Measurements from ENCODE around the gene PLCL1. TPM values are rescaled to one million over a fixed set of nuclear protein-coding genes. Genes with fewer than 3 reads are reported as not detected.

PLCL1 gene
- polyA plus RNA-seq, 1 of the 3 experiments (the other 2 are of a cell fraction) = 7.7 TPM

DNA sequence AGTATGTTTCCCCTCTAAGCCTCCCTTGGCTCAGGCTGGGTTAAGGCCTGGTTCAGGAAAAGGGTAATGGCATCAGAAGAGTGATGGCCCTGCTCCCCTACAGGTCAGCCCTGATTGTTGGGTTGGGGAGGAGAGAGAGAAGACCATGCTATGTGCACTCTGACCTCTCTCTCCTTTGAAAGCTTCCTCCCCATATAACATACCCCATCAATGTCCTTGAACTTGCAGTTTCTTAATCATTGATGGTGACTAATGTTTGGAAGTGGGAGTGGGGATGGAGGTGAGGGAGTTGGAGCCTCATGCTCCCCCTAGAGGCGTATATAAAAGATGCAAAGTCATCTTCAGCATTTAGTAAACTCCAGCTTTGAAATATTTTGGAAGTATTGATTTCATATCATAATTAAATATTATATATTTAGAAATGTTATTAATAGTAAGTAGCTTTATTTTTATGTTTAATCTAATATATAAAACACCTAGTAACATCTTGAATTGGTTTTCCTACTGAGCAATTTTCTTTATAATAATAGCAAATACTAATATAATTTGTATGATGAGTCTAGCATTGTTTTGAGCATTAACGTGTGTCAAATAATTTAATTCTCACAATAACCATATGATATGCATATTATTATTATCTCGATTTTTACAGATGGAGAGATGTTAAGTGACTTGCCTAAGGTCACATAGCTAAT lies 8.8 kb downstream of the PLCL1 start:
- no peak overlapping the region for H3K4me3 ChIP-seq (ENCODE audit: low read depth in 2 of 2, low read length in 1 of 2)
- TF ChIP-seq CTCF (IDR thresholded peaks at IDR 0.05) = peak; percentile 65
- peak; percentile 35; the same call in 1 of the 2 replicates for TF ChIP-seq RAD21 (IDR thresholded peaks at IDR 0.05; ENCODE audit: low read length)
- TF ChIP-seq ZBTB33 (IDR thresholded peaks at IDR 0.05; ENCODE audit: borderline replicate concordance, low read depth) = no peak
- TF ChIP-seq, protein P1, sequence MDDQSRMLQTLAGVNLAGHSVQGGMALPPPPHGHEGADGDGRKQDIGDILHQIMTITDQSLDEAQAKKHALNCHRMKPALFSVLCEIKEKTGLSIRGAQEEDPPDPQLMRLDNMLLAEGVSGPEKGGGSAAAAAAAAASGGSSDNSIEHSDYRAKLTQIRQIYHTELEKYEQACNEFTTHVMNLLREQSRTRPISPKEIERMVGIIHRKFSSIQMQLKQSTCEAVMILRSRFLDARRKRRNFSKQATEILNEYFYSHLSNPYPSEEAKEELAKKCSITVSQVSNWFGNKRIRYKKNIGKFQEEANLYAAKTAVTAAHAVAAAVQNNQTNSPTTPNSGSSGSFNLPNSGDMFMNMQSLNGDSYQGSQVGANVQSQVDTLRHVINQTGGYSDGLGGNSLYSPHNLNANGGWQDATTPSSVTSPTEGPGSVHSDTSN (IDR thresholded peaks at IDR 0.05) = no peak
- no peak for TF ChIP-seq MXI1 (IDR thresholded peaks at IDR 0.05; ENCODE audit: low read depth, low read length)
- no peak for TF ChIP-seq YY1 (IDR thresholded peaks at IDR 0.05; ENCODE audit: low read depth)
- TF ChIP-seq GABPA (IDR thresholded peaks at IDR 0.05; ENCODE audit: low read depth) = no peak
- no peak for TF ChIP-seq NFIC (IDR thresholded peaks at IDR 0.05; ENCODE audit: borderline replicate concordance)
- no peak for TF ChIP-seq CHD2 (IDR thresholded peaks at IDR 0.05; ENCODE audit: low read length, partially characterized antibody)
- TF ChIP-seq FOXJ3 (CRISPR knock-in tag; IDR thresholded peaks at IDR 0.05) = no peak
- TF ChIP-seq SMC3 (IDR thresholded peaks at IDR 0.05; ENCODE audit: low read depth, low read length) = peak; percentile 9; the same call in 1 of the 2 replicates
- TF ChIP-seq, protein P2, sequence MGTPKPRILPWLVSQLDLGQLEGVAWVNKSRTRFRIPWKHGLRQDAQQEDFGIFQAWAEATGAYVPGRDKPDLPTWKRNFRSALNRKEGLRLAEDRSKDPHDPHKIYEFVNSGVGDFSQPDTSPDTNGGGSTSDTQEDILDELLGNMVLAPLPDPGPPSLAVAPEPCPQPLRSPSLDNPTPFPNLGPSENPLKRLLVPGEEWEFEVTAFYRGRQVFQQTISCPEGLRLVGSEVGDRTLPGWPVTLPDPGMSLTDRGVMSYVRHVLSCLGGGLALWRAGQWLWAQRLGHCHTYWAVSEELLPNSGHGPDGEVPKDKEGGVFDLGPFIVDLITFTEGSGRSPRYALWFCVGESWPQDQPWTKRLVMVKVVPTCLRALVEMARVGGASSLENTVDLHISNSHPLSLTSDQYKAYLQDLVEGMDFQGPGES (IDR thresholded peaks at IDR 0.05; ENCODE audit: low read depth, low read length) = no peak
- no peak overlapping the region for H3K4me2 ChIP-seq
- no peaks in the 10 kb centered on the region for H3F3A ChIP-seq (replicated peaks; ENCODE audit: insufficient read depth)
- H2AFZ ChIP-seq (ENCODE audit: low read depth) = no peak overlapping the region
- CTCF ChIA-PET = interaction anchor here (0.7 to 8.0 kb wide), 11 partner anchors 9 to 483 kb away, joined by 3 to 45 read pairs (median 4); partner anchors contain the start of gene PLCL1
- no peaks in the 10 kb centered on the region for H3K9me3 ChIP-seq
- POLR2A ChIA-PET = no interaction called here
- 26% methylated on average over 3 of the region's 3 CpGs for WGBS (ENCODE audit: low lambda C conversion rate)
- no peaks in the 10 kb centered on the region for H3K4me1 ChIP-seq (ENCODE audit: control insufficient read depth in 1 of 2, insufficient read depth in 2 of 2, low read depth in 1 of 2, low read length in 1 of 2)
- no peak overlapping the region for H3K9ac ChIP-seq
- peaks cover 59% of the 10 kb centered on the region for H3K79me2 ChIP-seq (ENCODE audit: insufficient read depth)
- no peaks in the 10 kb centered on the region for H3K9me2 ChIP-seq
- no peak overlapping the region for H3K27ac ChIP-seq (ENCODE audit: low read depth in 2 of 2, low read length in 1 of 2)
- no peaks in the 10 kb centered on the region for H3K27me3 ChIP-seq (ENCODE audit: insufficient read depth)
- peaks cover 0 to 5% of the 10 kb centered on the region in 2 experiments for H3K36me3 ChIP-seq (replicated peaks in 1 of 2; ENCODE audit: control insufficient read depth in 1 of 2, insufficient read depth in 2 of 2, low read length in 1 of 2)
- peak; percentile 36 for DNase-seq
- H4K20me1 ChIP-seq (ENCODE audit: insufficient read depth) = no peaks in the 10 kb centered on the region; the same call in 1 of the 2 replicates

All from SK-N-SH (cell line).